Measurements from ENCODE around the gene ACACB.

The ACACB gene

GRCh38 chr12:109189291-109189690 is 72.9 kb downstream of the ACACB start:
- no peaks in the 10 kb centered on the region for H3K79me2 ChIP-seq (ENCODE audit: insufficient read depth, low read length)
- DNase-seq (no peak), ATAC-seq (ENCODE audit: insufficient read depth, low read depth) (no peak)
- H3K4me1 ChIP-seq (ENCODE audit: insufficient read depth, low read length) = no peaks in the 10 kb centered on the region
- H4K20me1 ChIP-seq (ENCODE audit: insufficient read depth, low read length) = no peaks in the 10 kb centered on the region
- no peaks in the 10 kb centered on the region for H3K27me3 ChIP-seq (ENCODE audit: insufficient read depth, low read length, poor library complexity)
- H3K4me2 ChIP-seq (ENCODE audit: insufficient read depth, low read length) = no peak overlapping the region
- no peaks in the 10 kb centered on the region for H3K9me3 ChIP-seq (ENCODE audit: insufficient read depth, low read length, severe bottlenecking)
- H2AFZ ChIP-seq (ENCODE audit: low read depth, low read length) = no peak overlapping the region
- no peaks in the 10 kb centered on the region for H3K36me3 ChIP-seq (ENCODE audit: insufficient read depth, low read length)
- TF ChIP-seq EZH2 (IDR thresholded peaks at IDR 0.05; ENCODE audit: borderline replicate concordance, low read depth, low read length, severe bottlenecking) (no peak), CTCF (IDR thresholded peaks at IDR 0.05; ENCODE audit: borderline replicate concordance, extremely low read depth, low read length, poor library complexity, severe bottlenecking) (no peak)
- H3K27ac ChIP-seq (ENCODE audit: low read length) = no peak overlapping the region
- no peak overlapping the region for H3K9ac ChIP-seq (ENCODE audit: low read depth, low read length)
- H3K4me3 ChIP-seq (ENCODE audit: low read depth in 1 of 2, low read length in 2 of 2) = no peak overlapping the region

GRCh38 chr12:109191621-109192250 is 75.3 kb downstream of the ACACB start:
- no peak overlapping the region for H3K4me3 ChIP-seq (ENCODE audit: low read depth in 1 of 2, low read length in 2 of 2)
- no peak overlapping the region for H3K4me2 ChIP-seq (ENCODE audit: insufficient read depth, low read length)
- no peaks in the 10 kb centered on the region for H3K9me3 ChIP-seq (ENCODE audit: insufficient read depth, low read length, severe bottlenecking)
- no peak overlapping the region for H3K9ac ChIP-seq (ENCODE audit: low read depth, low read length)
- H3K27me3 ChIP-seq (ENCODE audit: insufficient read depth, low read length, poor library complexity) = no peaks in the 10 kb centered on the region
- DNase-seq = no peak
- no peaks in the 10 kb centered on the region for H3K4me1 ChIP-seq (ENCODE audit: insufficient read depth, low read length)
- no peak for ATAC-seq (ENCODE audit: insufficient read depth, low read depth)
- H2AFZ ChIP-seq (ENCODE audit: low read depth, low read length) = no peak overlapping the region
- no peaks in the 10 kb centered on the region for H3K79me2 ChIP-seq (ENCODE audit: insufficient read depth, low read length)
- TF ChIP-seq CTCF (IDR thresholded peaks at IDR 0.05; ENCODE audit: borderline replicate concordance, extremely low read depth, low read length, poor library complexity, severe bottlenecking) (no peak), EZH2 (IDR thresholded peaks at IDR 0.05; ENCODE audit: borderline replicate concordance, low read depth, low read length, severe bottlenecking) (no peak)
- H4K20me1 ChIP-seq (ENCODE audit: insufficient read depth, low read length) = no peaks in the 10 kb centered on the region
- H3K36me3 ChIP-seq (ENCODE audit: insufficient read depth, low read length) = no peaks in the 10 kb centered on the region
- no peak overlapping the region for H3K27ac ChIP-seq (ENCODE audit: low read length)

GRCh38 chr12:109192358-109192757 is 76.0 kb downstream of the ACACB start:
- TF ChIP-seq EZH2 (IDR thresholded peaks at IDR 0.05; ENCODE audit: borderline replicate concordance, low read depth, low read length, severe bottlenecking) = no peak
- no peak for TF ChIP-seq CTCF (IDR thresholded peaks at IDR 0.05; ENCODE audit: borderline replicate concordance, extremely low read depth, low read length, poor library complexity, severe bottlenecking)
- no peak overlapping the region for H3K27ac ChIP-seq (ENCODE audit: low read length)
- no peak for ATAC-seq (ENCODE audit: insufficient read depth, low read depth)
- H3K4me1 ChIP-seq (ENCODE audit: insufficient read depth, low read length) = no peaks in the 10 kb centered on the region
- no peaks in the 10 kb centered on the region for H4K20me1 ChIP-seq (ENCODE audit: insufficient read depth, low read length)
- H3K9me3 ChIP-seq (ENCODE audit: insufficient read depth, low read length, severe bottlenecking) = no peaks in the 10 kb centered on the region
- H3K27me3 ChIP-seq (ENCODE audit: insufficient read depth, low read length, poor library complexity) = no peaks in the 10 kb centered on the region
- H2AFZ ChIP-seq (ENCODE audit: low read depth, low read length) = no peak overlapping the region
- H3K79me2 ChIP-seq (ENCODE audit: insufficient read depth, low read length) = no peaks in the 10 kb centered on the region
- H3K36me3 ChIP-seq (ENCODE audit: insufficient read depth, low read length) = no peaks in the 10 kb centered on the region
- no peak overlapping the region for H3K4me3 ChIP-seq (ENCODE audit: low read depth in 1 of 2, low read length in 2 of 2)
- H3K4me2 ChIP-seq (ENCODE audit: insufficient read depth, low read length) = no peak overlapping the region
- DNase-seq = no peak
- no peak overlapping the region for H3K9ac ChIP-seq (ENCODE audit: low read depth, low read length)

Measured in DND-41 (cell line).